Measurements from ENCODE around the gene NRN1L.
"Not testable (repeated sequence)": the region's sequence is repeated elsewhere in the genome, so short reads cannot be mapped to it uniquely, and the experiment has no call there.

The NRN1L gene

DNA sequence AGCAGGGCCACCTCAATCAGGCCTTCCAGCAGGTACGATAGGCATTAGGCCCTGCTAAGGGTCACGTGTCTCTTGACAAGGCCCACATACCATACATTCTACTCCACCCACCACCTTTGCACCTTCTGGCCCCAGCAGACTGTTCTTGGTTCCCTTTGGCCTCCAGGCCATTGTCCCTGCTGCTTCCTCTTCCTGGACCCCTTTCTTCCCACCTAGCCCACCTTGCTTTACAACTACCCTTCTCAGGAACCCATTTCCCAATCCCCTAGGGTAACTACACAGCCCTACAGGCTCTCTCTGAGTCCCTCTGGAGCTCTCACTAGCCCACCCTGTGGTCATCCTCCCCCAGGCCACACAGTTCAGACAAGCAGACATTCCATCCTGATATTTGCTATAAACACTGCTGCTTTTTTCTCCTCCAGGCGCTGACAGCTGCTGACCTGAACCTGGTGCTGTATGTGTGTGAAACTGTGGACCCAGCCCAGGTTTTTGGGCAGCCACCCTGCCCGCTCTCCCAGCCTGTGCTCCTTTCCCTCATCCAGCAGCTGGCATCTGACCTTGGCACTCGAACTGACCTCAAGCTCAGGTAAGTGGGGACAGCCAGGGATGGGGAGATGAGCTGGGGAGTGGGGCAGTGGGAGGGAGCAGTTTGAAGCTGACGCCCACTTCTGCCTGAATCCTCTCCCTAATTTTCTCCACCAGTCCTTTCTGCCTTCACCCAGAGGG is 1.4 kb upstream of the NRN1L start:
- DNase-seq, result no peak

DNA sequence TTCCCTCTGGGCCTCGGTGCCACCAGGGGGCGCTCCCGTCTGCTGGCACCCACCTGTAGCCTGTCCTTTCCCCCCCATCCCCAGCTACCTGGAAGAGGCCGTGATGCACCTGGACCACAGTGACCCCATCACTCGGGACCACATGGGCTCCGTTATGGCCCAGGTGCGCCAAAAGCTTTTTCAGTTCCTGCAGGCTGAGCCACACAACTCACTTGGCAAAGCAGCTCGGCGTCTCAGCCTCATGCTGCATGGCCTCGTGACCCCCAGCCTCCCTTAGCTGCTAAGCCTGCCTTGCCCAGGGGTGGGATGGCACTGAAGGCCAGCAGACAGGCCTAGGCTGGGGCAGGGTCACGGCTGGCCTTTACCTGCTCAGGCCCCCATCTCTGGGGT is 818 bp upstream of the NRN1L start:
- no peak for DNase-seq

DNA sequence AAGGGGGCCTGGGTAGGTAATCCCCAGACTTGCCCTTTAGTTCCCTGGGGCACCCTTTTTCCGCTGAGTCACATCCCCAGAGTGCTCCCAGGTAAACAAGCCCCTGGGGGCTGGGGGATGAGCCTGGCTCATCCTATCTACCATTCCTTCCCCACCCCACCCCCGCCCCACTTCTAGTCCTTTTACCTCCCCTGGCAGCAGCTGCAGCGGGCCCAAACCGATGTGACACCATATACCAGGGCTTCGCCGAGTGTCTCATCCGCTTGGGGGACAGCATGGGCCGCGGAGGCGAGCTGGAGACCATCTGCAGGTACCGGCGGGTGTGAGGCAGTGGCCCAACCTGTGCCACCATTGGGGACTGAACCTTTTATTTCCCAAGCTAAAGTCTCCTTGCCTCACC is 860 bp downstream of the NRN1L start:
- DNase-seq, result no peak

DNA sequence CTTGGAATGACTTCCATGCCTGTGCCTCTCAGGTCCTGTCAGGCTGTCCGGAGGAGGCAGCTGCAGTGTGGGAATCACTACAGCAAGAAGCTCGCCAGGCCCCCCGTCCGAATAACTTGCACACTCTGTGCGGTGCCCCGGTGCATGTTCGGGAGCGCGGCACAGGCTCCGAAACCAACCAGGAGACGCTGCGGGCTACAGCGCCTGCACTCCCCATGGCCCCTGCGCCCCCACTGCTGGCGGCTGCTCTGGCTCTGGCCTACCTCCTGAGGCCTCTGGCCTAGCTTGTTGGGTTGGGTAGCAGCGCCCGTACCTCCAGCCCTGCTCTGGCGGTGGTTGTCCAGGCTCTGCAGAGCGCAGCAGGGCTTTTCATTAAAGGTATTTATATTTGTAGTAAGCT is 1.3 kb downstream of the NRN1L start:
- no peak for DNase-seq

DNA sequence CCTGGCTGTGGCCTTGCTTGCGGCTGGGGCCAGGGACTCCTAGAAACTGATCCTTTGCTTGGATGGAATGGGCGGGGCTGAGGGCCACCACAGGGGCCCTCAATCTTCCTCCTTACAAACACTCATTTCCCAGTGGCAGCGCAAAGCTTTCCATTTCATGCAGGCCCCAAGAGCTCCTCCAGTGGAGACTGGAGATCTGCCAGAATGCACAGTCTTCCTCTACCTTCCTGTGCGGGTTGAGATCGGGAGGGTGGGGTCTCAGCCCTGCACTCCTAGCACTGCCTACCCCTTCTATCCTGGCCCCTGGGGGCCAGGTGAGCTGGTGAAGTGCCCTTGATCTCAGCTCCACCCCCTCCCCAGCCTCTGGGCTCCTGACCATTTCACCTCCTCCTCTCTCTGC is 1.7 kb downstream of the NRN1L start:
- DNase-seq, result no peak

DNA sequence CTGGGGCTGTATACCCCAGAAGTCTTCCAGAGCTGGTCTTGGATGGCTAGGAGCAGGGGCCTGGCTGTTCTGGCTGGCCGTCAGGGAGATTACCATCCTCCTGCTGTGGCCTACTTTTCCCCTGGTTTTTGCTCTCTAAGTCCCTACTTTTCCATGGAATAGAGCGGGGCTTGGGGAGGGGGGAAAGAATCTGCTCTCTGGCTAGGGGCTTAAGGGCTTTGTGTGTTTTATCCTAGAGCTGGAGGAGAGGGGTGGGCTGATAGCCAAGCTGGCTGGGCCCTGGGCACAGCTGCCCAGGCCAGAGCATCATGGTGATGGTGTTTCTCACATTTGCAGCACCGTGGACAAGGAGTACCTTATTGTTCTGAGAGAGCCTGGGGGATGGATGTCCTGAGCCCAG is 3.6 kb downstream of the NRN1L start:
- DNase-seq, result no peak

DNA sequence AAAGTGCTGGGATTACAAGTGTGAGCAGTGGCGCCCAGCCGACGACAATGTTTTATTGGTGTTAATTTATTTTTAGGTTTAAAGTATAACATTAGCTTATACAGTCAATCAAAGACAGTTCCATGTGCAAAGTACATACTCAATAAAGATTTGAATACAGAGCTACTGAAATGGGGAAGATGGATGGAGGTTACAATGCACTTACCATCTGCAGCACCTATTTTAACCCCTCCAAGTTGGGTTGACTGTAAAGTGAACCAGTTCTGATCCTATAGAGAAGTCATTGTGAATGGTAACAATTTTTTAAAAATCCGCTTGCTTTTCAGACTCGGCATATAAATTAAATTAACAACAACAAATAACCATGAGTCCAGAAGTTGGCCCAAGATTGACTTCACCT is 7.7 kb downstream of the NRN1L start:
- DNase-seq, result no peak

DNA sequence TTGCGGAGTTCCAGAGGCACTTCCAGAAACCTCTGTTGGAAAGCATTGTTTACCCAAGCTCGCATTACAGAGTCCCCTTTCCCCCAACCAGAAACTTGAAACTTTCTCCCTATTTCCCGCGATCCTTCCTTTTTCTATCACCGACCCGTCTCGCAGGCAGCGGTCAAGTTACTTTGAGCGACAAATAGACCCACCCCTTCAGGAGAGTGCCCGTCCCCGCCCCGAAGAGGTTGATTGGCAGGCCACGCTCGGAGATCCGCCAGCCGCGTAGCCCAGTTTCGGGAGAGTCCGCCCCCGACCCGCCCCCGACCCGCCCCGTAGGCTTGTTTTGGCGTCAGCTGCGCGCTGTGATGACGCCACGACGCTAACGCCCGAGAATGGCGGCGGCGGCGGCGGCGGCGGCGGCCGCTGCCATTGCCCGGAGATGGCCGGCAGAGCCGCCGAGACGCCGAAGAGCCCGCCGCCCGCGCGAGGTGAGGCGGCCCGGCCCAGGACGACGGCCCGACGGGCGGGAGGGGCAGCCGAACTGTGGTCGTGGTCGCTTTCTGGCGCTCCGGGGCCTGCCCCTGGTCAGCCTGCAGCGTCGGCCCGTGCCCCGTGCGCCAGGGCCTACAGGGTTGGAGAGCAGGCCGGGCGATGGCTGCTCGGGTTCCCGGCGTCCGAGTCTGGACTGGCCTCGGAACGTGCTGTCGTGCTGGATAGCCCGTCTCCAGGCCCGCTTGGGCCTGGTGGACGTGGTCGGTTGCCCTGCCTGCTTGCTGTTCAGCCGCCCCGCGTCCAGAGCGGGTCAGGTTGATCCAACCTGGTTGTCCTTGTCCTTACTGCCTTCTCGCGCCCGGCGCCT is 8.4 kb downstream of the NRN1L start, which contains the start of gene PSKH1:
TSS of gene PSKH1 (plus strand) at position 356 of the 844 bp plus-strand sequence. CDS start 15,496 bp downstream, outside the sequence.
- DNase-seq, result peak; percentile 96

DNA sequence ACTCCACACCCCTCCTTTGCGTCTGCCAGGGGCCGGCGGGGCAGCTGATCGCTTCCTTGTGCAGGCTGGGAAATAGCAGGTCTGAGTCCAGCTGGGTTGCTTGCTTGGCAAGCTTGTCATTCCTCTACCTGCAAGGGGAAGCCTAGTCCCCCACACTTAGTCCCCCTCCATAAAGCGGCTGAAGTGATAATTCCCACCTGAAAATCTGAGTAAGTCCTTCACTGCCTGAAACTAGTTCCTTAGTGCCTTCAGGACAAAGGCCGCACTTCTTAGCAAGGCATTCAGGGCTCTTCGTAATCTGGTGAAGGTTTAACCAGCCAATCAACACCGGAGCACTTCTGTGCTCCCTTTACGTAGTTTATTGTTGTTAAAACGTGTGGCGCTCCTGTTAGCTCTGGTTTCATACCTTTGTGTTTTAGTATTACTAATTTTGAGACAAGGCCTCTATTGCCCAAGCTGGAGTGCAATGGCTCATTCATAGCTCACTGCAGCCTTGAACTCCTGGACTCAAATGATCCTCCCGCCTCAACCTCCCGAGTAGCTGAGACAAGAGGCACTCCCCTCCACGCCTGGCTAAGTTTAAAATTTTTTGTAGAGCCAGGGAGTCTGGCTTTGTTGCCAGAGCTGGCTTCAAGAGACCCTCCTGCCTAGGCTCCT is 9.2 kb downstream of the NRN1L start:
- no peak for DNase-seq

DNA sequence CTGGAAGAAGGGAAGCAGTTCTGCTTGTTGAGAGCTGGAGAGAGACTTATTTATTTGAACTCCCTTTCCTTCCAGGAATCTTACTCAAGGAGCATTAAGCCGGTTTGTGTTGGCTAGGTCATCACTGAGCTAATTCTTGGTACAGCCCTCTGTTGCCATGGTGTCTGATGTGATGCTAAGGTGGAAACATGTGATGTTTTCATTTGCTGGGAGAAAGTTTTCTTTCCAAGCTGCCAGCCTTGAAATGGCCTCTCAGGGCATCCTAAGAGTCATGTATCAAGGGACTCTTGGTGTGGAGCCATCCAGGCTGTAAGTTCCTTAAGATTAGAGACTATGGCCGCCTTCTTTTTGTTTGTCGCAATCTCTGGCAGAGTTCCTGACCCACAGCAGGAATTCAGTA is 12.5 kb downstream of the NRN1L start:
- no peak for DNase-seq

DNA sequence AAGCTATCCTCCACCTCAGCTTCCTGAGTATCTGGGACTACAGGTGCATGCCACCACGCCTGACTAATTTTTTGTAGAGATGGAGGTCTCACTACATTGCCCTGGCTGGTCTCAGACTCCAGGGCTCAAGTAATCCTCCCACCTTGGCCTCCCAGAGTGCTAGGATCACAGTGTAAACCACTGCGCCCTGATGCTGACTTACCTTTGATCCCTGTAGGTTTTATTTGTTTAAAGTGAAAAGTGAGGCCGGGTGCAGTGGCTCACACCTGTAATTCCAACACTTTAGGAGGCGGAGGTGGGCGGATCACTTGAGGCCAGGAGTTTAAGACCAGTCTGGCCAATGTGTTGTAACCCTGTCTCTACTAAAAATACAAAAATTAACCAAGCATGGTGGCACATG is 17.0 kb downstream of the NRN1L start:
- DNase-seq, result no peak

DNA sequence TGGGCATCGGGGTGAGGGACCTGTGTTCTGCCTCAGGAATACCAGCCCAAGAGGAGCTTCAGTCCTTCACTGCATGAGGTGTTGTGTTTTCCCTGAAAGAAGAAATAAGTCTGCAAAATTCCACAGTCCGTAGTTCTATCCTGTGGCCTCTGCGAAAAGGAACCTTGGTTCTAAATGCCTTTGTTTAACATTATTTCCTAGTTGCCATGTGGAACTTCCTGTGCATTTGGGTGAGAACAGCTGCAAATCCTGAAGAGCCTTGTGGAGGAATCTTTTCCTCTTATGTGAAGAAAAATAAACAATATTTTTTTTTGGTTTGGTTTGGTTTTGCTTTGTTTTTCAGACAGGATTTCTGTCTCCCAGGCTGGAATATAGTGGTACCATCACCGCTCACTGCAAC is 18.1 kb downstream of the NRN1L start:
- DNase-seq, result no peak

DNA sequence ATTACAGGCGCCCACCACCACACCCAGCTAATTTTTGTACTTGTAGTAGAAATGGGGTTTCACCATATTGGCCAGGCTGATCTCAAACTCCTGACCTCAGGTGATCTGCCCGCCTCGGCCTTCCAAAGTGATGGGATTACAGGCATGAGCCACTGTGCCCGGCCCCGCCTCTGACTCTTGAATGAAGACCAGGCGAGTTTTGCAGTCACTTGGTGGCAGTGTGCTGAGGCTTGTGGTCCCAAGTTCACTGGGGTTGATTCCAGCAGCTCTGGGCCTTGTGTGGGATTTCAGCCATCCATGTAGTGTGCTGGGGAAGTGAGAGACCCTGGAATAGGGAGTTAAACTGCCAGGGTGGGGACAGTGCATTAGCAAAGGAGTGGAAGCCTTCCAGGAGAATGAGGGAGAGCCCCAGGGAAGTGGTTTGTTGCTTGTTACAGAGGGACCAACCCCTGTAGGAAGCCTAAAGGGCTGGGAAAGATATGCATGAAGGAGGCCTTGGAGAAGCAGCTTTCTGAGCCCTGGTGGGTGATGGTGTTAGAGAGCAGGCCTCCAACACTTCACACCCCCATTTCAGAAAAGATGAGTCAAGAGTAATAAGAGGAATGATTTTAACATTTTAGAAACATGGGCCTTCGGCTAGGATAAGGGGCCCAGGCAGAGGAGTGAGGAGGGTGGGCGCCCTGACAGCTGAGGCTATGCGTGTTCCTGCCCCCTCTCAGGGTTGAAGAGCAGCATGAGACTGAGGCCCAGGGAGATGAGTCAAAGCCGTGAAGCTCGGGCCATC is 22.9 kb downstream of the NRN1L start:
- DNase-seq, result no peak

DNA sequence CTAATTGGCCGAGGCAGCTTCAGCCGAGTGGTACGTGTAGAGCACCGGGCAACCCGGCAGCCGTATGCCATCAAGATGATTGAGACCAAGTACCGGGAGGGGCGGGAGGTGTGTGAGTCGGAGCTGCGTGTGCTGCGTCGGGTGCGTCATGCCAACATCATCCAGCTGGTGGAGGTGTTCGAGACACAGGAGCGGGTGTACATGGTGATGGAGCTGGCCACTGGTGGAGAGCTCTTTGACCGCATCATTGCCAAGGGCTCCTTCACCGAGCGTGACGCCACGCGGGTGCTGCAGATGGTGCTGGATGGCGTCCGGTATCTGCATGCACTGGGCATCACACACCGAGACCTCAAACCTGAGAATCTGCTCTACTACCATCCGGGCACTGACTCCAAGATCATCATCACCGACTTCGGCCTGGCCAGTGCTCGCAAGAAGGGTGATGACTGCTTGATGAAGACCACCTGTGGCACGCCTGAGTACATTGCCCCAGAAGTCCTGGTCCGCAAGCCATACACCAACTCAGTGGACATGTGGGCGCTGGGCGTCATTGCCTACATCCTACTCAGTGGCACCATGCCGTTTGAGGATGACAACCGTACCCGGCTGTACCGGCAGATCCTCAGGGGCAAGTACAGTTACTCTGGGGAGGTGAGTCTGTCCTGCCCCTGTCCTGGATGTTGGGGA is 24.5 kb downstream of the NRN1L start:
- DNase-seq, result no peak

DNA sequence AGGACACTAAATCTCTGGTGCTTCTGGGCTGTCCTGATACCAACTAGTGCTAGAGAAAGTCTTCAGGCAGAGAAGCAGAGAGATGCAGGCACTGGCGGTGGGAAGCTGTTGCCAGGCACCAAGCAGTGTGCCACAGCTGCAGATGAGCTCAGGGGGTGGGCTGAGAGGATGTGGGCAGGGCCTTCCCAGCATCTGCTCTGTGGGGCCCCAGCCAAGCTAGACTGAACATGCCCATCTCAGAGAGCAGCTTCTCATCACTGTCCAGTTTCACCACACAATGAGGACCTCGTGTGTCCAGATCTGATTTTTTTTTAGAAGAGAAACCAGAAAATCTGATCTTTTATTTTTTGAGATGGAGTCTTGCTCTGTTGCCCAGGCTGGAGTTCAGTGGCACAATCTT is 25.5 kb downstream of the NRN1L start:
- peak; percentile 38 for DNase-seq

DNA sequence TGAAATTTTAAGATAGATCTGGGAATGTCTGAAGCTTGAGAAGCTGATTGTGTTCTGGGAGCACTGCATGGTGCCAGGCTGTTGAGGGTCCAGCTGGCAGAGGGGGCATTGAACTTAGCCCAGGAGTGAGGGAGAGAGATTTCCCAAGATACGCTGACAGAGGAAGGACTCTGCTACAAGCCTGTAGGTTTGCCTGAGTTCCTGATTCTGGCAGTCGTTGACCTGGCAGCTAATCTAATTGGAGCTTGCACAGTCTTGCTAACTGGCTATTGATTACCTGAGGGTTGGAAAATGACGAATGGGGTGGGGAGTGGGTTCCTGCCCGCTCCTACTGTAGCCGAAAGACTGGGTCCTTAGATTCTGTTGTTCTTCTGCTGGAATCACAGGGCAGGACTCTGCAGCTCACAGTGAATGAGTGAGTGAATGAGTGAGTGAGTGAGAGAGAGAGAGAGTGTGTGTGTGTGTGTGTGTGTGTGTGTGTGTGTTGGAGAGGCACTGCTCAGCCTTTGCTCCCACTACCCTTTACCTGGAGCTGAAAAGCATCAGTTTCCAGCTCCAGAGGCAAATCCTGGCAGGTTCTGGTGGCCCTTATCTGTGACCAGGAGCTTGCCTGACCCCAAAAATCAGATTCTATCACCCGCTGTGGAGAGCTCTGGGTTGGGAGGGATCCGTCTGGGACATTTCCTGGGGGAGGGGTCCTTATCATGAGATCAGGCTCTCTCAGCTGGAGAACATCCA is 30.2 kb downstream of the NRN1L start:
- DNase-seq, result no peak

DNA sequence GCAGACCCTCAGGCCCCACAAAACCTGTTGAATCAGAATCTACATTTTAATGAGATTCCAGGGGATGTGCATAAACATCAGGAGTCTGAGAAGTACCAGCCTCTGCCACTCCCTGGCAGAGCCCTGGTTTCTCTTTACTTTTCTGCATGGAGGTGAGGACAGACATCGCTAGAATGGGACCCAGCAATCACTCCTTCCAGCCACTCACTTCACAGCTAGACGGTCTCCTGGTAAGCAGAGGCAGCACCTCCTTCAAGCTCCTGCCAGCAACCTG is 30.7 kb downstream of the NRN1L start:
- not testable (repeated sequence) for DNase-seq

DNA sequence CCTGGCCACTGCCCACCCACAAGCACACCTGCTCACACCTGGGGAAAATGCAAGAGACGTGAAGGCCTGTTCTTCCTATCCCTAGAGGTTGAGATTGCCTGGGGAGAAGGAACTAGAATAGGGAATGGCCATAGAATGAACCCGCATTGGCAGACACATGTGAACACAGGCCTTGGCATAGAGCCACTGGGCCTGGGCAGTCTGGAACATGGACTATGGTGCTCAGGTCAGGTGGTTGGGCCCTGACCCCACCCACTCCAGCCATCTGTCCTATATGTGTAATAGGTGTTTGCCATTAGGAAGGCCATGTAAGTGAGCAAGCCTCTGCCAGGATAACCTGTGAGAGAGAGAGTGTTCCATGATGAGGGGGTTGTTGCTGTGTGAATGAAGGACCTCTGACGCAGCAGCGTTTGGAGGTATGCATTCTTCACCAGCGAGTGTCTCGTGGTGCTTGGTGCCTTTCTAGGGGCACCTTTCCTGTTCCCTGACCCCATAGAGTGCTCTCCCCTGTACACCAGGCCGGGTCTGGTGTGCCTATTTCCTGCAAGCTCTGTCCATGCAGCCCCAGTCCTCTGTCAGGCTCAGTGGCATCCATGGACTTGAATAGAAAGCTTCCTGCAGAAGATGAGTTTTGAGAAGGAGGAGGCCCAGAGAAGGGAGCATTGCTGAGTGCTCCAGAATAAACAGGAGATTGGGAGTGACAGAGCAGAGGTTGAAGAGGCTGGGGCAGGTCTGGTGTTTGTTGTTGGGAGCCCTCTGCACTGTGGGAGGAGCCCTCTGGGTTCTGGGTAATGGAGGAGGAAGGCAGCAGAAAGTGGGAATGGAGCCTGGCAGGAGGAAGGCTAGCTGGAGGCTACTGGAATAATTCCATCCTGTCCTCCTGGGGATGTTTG is 31.4 kb downstream of the NRN1L start:
- DNase-seq, result no peak

DNA sequence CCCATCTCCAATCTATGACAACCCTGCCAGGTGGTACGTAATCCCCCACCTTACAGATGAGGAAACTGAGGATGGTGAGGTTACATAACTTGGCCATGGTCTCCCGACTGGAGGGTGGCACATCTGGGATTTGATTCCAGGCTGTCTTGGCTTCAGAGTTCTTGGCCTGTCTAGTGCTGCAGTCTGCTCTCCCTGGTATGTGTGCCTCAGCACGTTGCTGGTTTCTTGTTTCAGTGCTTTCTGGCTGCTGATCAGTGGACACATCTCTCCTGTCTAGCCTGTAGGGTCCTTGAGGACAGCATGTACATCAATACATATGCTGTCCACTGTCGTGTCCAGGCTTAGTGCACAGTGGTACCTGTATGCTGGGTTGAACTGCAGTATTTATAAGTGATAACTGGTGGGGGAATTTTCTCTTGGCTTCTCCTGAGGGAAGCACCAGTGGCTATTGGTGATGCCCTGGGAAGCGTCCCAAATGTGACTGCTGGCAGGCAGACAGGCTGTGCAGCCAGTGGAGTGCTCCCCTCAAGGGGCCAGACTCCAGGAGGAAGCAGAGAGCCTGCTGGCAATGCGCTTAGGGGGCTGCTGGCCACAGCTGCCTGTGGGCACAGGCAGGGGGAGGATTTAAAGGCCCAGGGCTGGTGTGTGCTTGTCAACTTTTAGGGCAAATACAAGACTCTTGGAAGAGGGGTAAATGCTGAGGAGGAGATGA is 32.6 kb downstream of the NRN1L start:
- DNase-seq, result no peak

DNA sequence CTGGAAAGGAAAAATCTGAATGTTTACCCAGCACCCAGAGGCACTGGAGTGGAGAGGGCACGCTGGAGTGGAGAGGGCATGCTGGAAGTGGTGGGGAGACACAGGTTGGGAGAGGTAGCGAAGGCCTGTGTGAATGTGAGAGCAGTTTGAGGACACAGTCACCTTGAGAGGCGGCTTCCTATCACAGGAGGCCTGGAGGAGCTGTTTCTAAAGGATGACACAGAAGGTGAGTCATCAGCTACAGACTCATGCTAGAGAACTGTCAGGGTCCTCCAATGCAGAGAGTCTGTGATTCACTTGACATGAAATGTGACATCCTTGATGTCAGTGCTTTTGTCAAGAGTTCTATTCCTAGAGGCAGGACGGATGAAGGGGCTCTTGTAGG is 33.2 kb downstream of the NRN1L start:
- peak; percentile 80 for DNase-seq

All from fibroblast of skin of abdomen (primary cell).